GM12878 (cell line): ENCODE results near the gene FAM200B. TPM values are rescaled to one million over a fixed set of nuclear protein-coding genes. Genes with fewer than 3 reads are reported as not detected.

Experiments used
- ATAC-seq: fragments of 200-7000 bp; cut with Tn5 transposase; 3 replicates; pipeline ENCODE4 v1.9.1; 2020; ENCODE audit warnings: mild to moderate bottlenecking, moderate library complexity
- BruUV-seq: library from RNA; stranded (reverse); fragments of 400-500 nt; replicated peaks from 2 replicates; lab custom pipeline; 2021; lab: Mats Ljungman, UMichigan
- CTCF ChIA-PET: fragments of 300-600 bp; sonication (Branson Sonifier 250); formaldehyde crosslinking; extraction: SDS; loops from one replicate; lab custom pipeline; 2021; ENCODE audit warnings: inconsistent platforms; lab: Yijun Ruan, JAX
- POLR2A ChIA-PET: fragments of 350-600 bp; formaldehyde crosslinking; extraction: SDS; loops from one replicate; lab custom pipeline; 2021; ENCODE audit warnings: inconsistent platforms; lab: Charles Lee
- RAD21 ChIA-PET: fragments of 300-600 bp; sonication (Branson Sonifier 250); formaldehyde crosslinking; loops from one replicate; lab custom pipeline; 2023; ENCODE audit warnings: antibody characterized with exemption; ENCODE audit not compliant: unreplicated experiment; lab: Charles Lee
- SMC1A ChIA-PET: fragments of 300-600 bp; sonication (Branson Sonifier 250); formaldehyde crosslinking; loops from one replicate; lab custom pipeline; 2023; ENCODE audit not compliant: unreplicated experiment, uncharacterized antibody; lab: Charles Lee
- DNase-seq: peaks from one replicate; pipeline ENCODE4 v3.0.0-alpha.2; 2011; ENCODE audit warnings: low read depth, low spot score
- FAIRE-seq: peaks from 3 replicates; lab custom pipeline; 2011; peaks lifted over from hg19 to GRCh38; lab: Jason Lieb, UNC
- H2AFZ ChIP-seq: 2 replicates; pipeline ENCODE4 v1.6.0; 2011; ENCODE audit warnings: low read depth, low read length, control low read depth; ENCODE audit not compliant: control insufficient read depth
- H3K27ac ChIP-seq: 2 replicates; pipeline ENCODE4 v1.5.1; 2011; ENCODE audit warnings: control low read depth; ENCODE audit not compliant: control insufficient read depth, insufficient read depth
- H3K27me3 ChIP-seq, 2 experiments: replicated peaks in 1 of 2; 2 replicates each; pipeline versions ENCODE4 v1.6.0 to v1.6.1; 2011; ENCODE audit warnings: low read length in 1 of 2; ENCODE audit not compliant: control insufficient read depth in 2 of 2, insufficient read depth in 2 of 2
- H3K36me3 ChIP-seq, 2 experiments: 2 replicates each; pipeline ENCODE4 v1.5.1; 2011; ENCODE audit warnings: low read length in 1 of 2; ENCODE audit not compliant: control insufficient read depth in 2 of 2, insufficient read depth in 2 of 2
- H3K4me1 ChIP-seq: 2 replicates; pipeline ENCODE4 v1.6.1; 2011; ENCODE audit warnings: mild to moderate bottlenecking, low read length, moderate library complexity, mixed read lengths; ENCODE audit not compliant: control insufficient read depth, insufficient read depth
- H3K4me2 ChIP-seq: 2 replicates; pipeline ENCODE4 v1.6.0; 2011; ENCODE audit warnings: control low read depth; ENCODE audit not compliant: control insufficient read depth, insufficient read depth
- H3K4me3 ChIP-seq: fragments of 200-600 bp; sonication (generic); 2 replicates; pipeline ENCODE4 v1.5.1; 2016
- H3K79me2 ChIP-seq: 2 replicates; pipeline ENCODE4 v1.6.0; 2011; ENCODE audit warnings: low read length; ENCODE audit not compliant: control insufficient read depth, insufficient read depth
- H3K9ac ChIP-seq: 2 replicates; pipeline ENCODE4 v1.8.0; 2011; ENCODE audit warnings: low read length, control low read depth, mixed read lengths; ENCODE audit not compliant: control insufficient read depth, insufficient read depth
- H3K9me3 ChIP-seq: replicated peaks from 3 replicates; pipeline ENCODE4 v1.5.1; 2011; ENCODE audit warnings: mild to moderate bottlenecking, low read length; ENCODE audit not compliant: control insufficient read depth, insufficient read depth
- H4K20me1 ChIP-seq: 2 replicates; pipeline ENCODE4 v1.6.0; 2011; ENCODE audit not compliant: control insufficient read depth, insufficient read depth
- BCLAF1 ChIP-seq: fragments of 450-650 bp; IDR thresholded peaks from 2 replicates; pipeline ENCODE4 v1.6.1; 2017; ENCODE audit warnings: antibody characterized with exemption, mild to moderate bottlenecking, moderate library complexity
- CREM ChIP-seq: IDR thresholded peaks from 2 replicates; pipeline ENCODE4 v1.6.1; 2014; ENCODE audit warnings: antibody characterized with exemption, low read depth
- EGR1 ChIP-seq, 2 experiments: IDR thresholded peaks; 1 replicate in 1 of 2; 2 replicates in 1 of 2; pipeline ENCODE4 v1.6.1; 2011 to 2012; ENCODE audit warnings: low read depth in 2 of 2, low read length in 2 of 2, borderline replicate concordance in 1 of 2, mild to moderate bottlenecking in 1 of 2, moderate library complexity in 1 of 2
- ESRRA ChIP-seq: IDR thresholded peaks from 2 replicates; pipeline ENCODE4 v1.6.1; 2012; ENCODE audit warnings: mild to moderate bottlenecking, low read length, improper control_type of control experiment
- NR2C2 ChIP-seq: IDR thresholded peaks from 2 replicates; pipeline ENCODE4 v1.6.1; 2011; ENCODE audit warnings: borderline replicate concordance, low read depth; ENCODE audit not compliant: control insufficient read depth, insufficient read length
- PAX8 ChIP-seq: fragments of 450-650 bp; IDR thresholded peaks from 2 replicates; pipeline ENCODE4 v1.6.1; 2017; ENCODE audit warnings: mild to moderate bottlenecking, moderate library complexity
- REST ChIP-seq: IDR thresholded peaks from 2 replicates; pipeline ENCODE4 v1.6.1; 2012; ENCODE audit warnings: mild to moderate bottlenecking, low read depth, low read length
- SREBF1 ChIP-seq: IDR thresholded peaks from 2 replicates; pipeline ENCODE4 v1.6.1; 2012; ENCODE audit warnings: mild to moderate bottlenecking, low read length
- SREBF2 ChIP-seq: IDR thresholded peaks from 2 replicates; pipeline ENCODE4 v1.6.1; 2012; ENCODE audit warnings: mild to moderate bottlenecking, low read length
- TCF12 ChIP-seq: IDR thresholded peaks from 2 replicates; pipeline ENCODE4 v1.6.1; 2011; ENCODE audit warnings: low read depth, mild to moderate bottlenecking, low read length
- ZNF207 ChIP-seq: fragments of 450-650 bp; IDR thresholded peaks from 2 replicates; pipeline ENCODE4 v1.6.1; 2014; ENCODE audit warnings: antibody characterized with exemption, mild to moderate bottlenecking, borderline replicate concordance
- in situ Hi-C: fragments of 300-500 bp; cut with MboI; formaldehyde crosslinking; loops from 9 replicates; pipeline ENCODE4 v1.14.3; 2018; ENCODE audit warnings: mixed read lengths
- intact Hi-C: fragments of 100-400 bp; cut with micrococcal nuclease; formaldehyde crosslinking; loops from one replicate; pipeline ENCODE4 v1.14.2; 2022; ENCODE audit not compliant: unreplicated experiment
- polyA plus RNA-seq, 11 experiments: library from polyadenylated mRNA; depleted of rRNA in 4 of 11; unstranded in 6 of 11; stranded (reverse) in 5 of 11; fragments of >200 nt; fragmentation: Nextera tagmentation in 4 of 11; fragmentation: Illumina TruSeq in 1 of 11; extraction: Ambion mirVana in 4 of 11; extraction: Trizol in 1 of 11; gene quantifications; 1 replicate in 1 of 11; 2 replicates in 10 of 11; pipeline versions ENCODE4 v1.2.1 to v1.2.3, GENCODE V29; 2011 to 2016; ENCODE audit warnings: inconsistent platforms in 2 of 11, missing spikeins in 2 of 11, low read depth in 1 of 11
- total RNA-seq, 4 experiments: library from RNA; depleted of rRNA in 3 of 4; stranded (reverse); fragments of >200 nt in 3 of 4; fragmentation: Illumina TruSeq in 1 of 4; extraction: Trizol in 1 of 4; gene quantifications; 2 replicates each; pipeline versions ENCODE4 v1.2.1 to v1.2.3, GENCODE V29; 2013 to 2021

Gene FAM200B
- total and polyA plus RNA-seq, 10 of the 15 experiments (the other 5 are each of a cell fraction or from before 2014, with no cell fraction given), result 13.8 to 48.5 (median 25.5) TPM

DNA sequence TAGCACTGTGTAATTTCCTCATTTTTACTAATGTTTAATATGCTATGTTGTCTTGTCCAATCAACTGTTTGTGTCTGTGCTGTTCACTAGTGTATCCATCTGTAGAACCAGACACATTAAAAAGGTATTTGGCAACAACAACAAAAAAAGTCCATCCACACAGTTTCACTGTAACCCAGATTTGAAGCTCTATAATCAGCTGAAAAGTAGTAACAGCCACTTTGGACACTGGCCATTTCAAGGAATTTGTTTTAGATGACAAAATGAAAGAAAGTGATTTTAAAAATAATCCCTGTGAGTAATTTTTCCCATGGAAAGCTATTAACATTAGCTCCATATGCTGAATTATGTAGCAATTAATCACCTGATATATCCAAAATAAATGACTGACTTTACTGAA, 24.3 kb upstream of the FAM200B start:
- SMC1A ChIA-PET, result interaction anchor here (1.5 kb wide), 1 partner anchor 23 kb away, joined by 4 read pairs; no protein-coding TSS in a partner anchor
- Histone ChIP-seq H3K4me2 (no peak overlapping the region), H3K4me3 (no peak overlapping the region), H3K79me2 (peaks cover 28% of the 10 kb centered on the region), H4K20me1 (no peaks in the 10 kb centered on the region), H3K9me3 (no peaks in the 10 kb centered on the region), H3K9ac (no peak overlapping the region), H3K4me1 (peaks cover 5% of the 10 kb centered on the region; the same call in 1 of the 2 replicates), H2AFZ (no peak overlapping the region), H3K27ac (no peak overlapping the region), H3K27me3 (no peaks in the 10 kb centered on the region), H3K36me3 (no peaks in the 10 kb centered on the region)
- TF ChIP-seq SREBF2 (no peak), EGR1 (IDR thresholded peaks at IDR 0.05; ENCODE audit: borderline replicate concordance in 1 of 2, low read depth in 2 of 2, low read length in 2 of 2) (no peak), ZNF207 (no peak), REST (no peak), PAX8 (no peak), NR2C2 (no peak), BCLAF1 (no peak), ESRRA (no peak), CREM (no peak), SREBF1 (no peak), TCF12 (no peak)
- DNase-seq, result no peak
- intact Hi-C loops, result loop anchor here (10.0 kb wide), 2 partner anchors 117 to 1493 kb away; partner anchors contain the start of gene CD38
- CTCF ChIA-PET, result interaction anchor here (1.0 to 1.6 kb wide), 3 partner anchors 10 to 16 kb away, joined by 3 to 7 read pairs (median 5); no protein-coding TSS in a partner anchor
- POLR2A ChIA-PET, result interaction anchor here (0.7 to 1.6 kb wide), 2 partner anchors 17 to 18 kb away, joined by 3 to 6 read pairs; no protein-coding TSS in a partner anchor
- BruUV-seq, result no TSS peak
- no peak for FAIRE-seq
- RAD21 ChIA-PET, result interaction anchor here (0.9 to 1.6 kb wide), 2 partner anchors 19 to 21 kb away, joined by 3 to 6 read pairs; no protein-coding TSS in a partner anchor
- no peak for ATAC-seq
- in situ Hi-C loops, result loop anchor here (10.0 kb wide), 1 partner anchor 653 kb away; the partner anchor contains the start of gene CPEB2
